GM18861 (cell line): Measurements from ENCODE around the gene USP5.
"Not testable (repeated sequence)": the region's sequence is repeated elsewhere in the genome, so short reads cannot be mapped to it uniquely, and the experiment has no call there.

ENCODE experiments used
- ATAC-seq: cut with Tn5 transposase; IDR thresholded peaks from one replicate; pipeline ENCODE4 v1.9.1; 2021; ENCODE audit not compliant: unreplicated experiment

Gene USP5

DNA sequence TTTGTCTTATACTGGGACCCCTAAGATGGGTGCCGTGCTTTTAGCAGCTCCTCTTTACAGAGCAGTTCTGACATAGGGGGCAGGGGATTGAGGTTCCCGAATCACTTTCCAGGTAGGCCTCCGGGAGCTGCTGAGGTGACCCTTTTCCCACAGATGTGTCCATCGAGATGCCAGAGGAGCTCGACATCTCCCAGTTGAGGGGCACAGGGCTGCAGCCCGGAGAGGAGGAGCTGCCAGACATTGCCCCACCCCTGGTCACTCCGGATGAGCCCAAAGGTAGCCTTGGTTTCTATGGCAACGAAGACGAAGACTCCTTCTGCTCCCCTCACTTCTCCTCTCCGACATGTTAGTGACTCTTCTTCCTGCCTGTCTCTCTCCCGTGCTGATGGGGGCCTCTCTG, 11.1 kb downstream of the USP5 start:
- no peak for ATAC-seq

GRCh38 chr12:6863586-6864321, 11.8 kb downstream of the USP5 start:
- no peak for ATAC-seq

DNA sequence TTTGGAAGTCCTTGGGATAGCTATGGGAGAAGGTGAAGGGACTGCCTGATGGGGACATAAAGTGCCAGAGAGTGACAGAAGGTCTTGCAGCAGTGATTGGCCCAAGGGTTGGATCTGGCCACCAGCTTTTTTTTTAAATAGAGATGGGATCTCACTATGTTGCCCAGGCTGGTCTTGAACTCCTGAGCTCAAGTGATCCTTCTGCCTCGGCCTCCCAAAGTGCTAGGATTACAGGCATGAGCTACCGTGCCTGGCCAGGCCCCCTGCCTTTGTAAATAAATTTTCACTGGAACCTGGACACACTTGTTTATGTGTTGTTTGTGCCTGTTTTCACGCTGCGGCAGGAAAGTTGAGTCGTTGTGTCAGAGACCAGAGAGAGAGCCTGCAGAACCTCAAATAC, 13.4 kb downstream of the USP5 start:
- not testable (repeated sequence) for ATAC-seq

GRCh38 chr12:6866163-6866919, 14.4 kb downstream of the USP5 start:
- ATAC-seq: no peak

GRCh38 chr12:6866920-6867412, 15.0 kb downstream of the USP5 start:
- peak; percentile 16 for ATAC-seq

GRCh38 chr12:6867413-6868210, 15.7 kb downstream of the USP5 start, which contains the start of gene TPI1:
TSS of gene TPI1 (plus strand) at chr12:6867531. CDS start at chr12:6867567, 36 bp downstream.
- peak; percentile 40 for ATAC-seq

DNA sequence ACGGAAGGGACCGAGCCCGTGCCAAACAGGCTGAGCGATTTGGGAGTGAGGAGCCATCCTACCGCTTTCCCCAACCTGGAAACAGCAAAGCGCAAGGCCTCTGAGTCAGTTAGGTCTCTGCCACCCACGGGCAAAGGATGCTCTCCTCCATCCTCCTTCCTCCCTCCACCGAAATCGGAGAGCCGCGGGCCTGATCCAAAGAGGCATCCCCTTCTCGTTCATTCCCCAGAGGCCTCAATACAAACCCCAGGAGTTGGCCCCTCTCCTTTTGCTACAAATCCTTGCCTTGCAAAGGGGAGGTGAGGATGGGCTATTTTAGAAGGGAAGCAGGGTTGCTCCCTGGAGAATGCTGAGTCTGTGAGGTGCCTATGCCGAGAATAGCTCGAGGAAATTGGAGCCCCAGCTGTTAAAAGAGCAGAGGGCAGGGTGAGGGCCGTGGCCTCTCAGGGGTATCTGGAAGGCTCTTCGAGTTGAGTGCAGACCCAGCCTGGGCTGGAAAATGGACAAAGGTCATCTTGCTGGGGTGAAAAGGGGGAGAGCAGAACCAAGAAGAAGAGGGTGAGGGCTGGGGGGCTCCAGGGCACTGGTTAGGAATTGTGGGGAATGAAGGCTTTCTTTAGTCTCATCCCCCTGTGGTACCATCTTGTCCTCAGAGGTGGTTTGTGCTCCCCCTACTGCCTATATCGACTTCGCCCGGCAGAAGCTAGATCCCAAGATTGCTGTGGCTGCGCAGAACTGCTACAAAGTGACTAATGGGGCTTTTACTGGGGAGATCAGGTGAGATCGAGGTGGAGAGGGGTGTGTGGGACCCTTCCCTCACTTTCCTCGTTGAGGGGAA, 16.5 kb downstream of the USP5 start:
- ATAC-seq: no peak

- no peak for ATAC-seq
Observed at GRCh38 chr12:6869049-6870021, 17.4 kb downstream of the USP5 start.

- ATAC-seq: not testable (repeated sequence)
Observed at GRCh38 chr12:6870304-6870703, 18.4 kb downstream of the USP5 start.

DNA sequence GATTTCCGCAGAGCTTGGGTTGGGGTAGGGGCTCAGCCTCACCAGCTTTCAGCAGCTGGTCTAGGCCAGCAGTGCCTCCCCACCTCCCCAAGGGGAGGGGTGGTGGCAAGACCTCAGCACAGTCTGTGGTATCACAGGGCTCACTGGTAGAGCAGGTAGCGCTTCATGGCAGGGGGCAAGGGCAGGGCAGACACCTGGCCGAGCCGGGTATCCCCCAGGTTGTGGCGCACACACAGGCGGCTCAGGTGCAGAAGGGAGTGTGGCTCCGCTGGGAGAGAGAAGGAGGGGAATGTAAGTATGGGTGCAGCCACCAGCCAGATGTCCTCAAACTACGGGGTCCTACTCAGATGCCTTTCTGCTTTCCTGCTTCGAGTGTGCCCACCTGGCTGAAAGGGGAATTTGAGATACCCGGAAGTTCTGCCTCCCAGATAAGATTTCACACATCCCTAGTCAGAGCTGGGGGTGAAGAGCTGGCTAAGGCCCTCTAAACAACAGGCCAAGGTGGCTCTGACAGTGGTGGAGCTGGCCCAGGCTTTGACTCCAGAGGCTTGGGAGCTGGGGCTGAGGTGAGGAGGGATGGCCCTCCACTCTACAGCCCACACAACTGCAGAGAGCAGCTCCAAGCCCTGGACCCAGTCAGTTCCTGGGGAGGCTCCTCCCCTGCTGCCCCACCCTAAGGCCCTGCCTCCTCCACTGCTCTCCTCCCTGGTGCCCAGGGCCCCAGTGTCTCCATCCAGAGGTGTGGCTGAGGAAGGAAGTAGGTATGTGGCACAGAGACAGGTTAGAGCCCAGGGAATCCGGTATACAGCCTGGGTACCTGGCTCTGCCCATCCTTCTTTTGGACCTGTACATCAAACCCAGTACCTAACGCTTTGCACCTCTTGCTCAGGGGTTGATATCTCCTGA, 19.4 kb downstream of the USP5 start:
- no peak for ATAC-seq

GRCh38 chr12:6872073-6873048, 20.4 kb downstream of the USP5 start:
- no peak for ATAC-seq

- ATAC-seq: peak; percentile 56
Observed at GRCh38 chr12:6873094-6874014, 21.4 kb downstream of the USP5 start, which contains the start of gene SPSB2. TSS of gene SPSB2 (minus strand) at chr12:6873303. CDS start at chr12:6872901, 402 bp downstream.

DNA sequence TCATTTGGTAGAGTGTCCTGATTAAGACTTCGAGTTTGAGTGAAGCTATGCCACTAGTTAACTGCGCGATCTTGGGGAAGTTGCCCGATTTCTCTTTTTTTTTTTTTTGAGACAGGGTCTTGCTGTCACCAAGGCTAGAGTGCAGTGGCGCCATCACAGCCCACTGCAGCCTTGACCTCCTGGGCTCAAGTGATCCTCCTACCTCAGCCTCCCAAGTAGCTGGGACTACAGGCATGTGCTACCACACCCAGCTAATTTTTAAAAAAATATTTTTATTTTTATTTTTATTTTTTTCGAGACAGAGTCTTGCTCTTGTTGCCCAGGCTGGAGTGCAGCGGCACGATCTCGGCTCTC, 22.0 kb downstream of the USP5 start:
- ATAC-seq: not testable (repeated sequence)

GRCh38 chr12:6879824-6880223, 27.9 kb downstream of the USP5 start:
- ATAC-seq: not testable (repeated sequence)

DNA sequence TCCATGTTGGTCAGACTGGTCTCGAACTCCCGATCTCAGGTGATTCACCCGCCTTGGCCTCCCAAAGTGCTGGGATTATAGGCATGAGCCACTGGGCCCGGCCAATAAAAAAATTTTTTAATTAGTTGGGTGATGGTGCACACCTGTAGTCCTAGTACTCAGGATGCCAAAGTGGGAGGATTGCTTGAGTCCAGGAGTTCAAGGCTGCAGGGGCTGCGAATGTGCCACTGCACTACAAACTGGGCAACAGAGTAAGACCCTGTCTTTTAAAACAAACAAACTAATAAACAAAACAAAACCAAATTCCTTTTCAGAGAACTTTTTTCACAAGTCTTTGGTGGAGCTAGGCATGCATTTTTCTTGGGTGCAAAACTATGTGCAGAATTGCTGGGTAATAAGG, 31.3 kb downstream of the USP5 start:
- no peak for ATAC-seq

DNA sequence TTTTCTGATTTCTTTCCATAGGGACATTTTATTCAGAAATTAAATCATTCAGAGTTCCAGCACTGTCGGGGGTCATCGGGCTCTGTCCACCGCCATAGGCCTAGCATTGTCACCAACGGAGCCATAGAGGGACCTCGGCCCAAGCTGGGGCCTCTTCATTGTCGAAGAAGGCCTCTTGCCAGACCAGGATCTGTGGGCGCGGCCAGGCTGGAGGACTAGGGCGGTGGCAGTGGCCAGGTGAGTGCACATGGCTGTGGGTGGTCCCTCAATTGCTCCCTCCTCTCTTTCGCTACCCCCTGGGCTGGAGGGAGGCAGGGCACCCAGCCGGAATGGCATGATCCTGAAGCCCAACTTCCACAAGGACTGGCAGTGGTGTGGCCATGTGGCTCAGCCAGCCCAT, 31.7 kb downstream of the USP5 start:
- no peak for ATAC-seq
